ENCODE measurements around the gene MYZAP. TPM values are rescaled to one million over a fixed set of nuclear protein-coding genes. Genes with fewer than 3 reads are reported as not detected.

The MYZAP gene
- total RNA-seq, 1 experiment from 2014 or later: 0.68 TPM

GRCh38 chr15:57594479-57594878 is 2.8 kb downstream of the MYZAP start:
- H3K27me3 Mint-ChIP-seq (ENCODE audit: low read depth): peaks cover 38% of the 10 kb centered on the region
- TF ChIP-seq HMGA2 (CRISPR knock-in tag; IDR thresholded peaks at IDR 0.05): no peak
- TF ChIP-seq ERG (CRISPR knock-in tag; IDR thresholded peaks at IDR 0.05): no peak
- no peak for TF ChIP-seq ZNF396 (CRISPR knock-in tag; IDR thresholded peaks at IDR 0.05; ENCODE audit: borderline replicate concordance)
- TF ChIP-seq RORB (CRISPR knock-in tag; IDR thresholded peaks at IDR 0.05): no peak
- no peak for TF ChIP-seq ZNF232 (CRISPR knock-in tag; IDR thresholded peaks at IDR 0.05)
- TF ChIP-seq CBFB (CRISPR knock-in tag; IDR thresholded peaks at IDR 0.05; ENCODE audit: low read depth): no peak
- no peak for TF ChIP-seq GTF2I (CRISPR knock-in tag; conservative IDR thresholded peaks at IDR 0.05)
- no peak for TF ChIP-seq MLX (CRISPR knock-in tag; IDR thresholded peaks at IDR 0.05)
- no peak for TF ChIP-seq ZNF416 (CRISPR knock-in tag; IDR thresholded peaks at IDR 0.05)
- TF ChIP-seq TEAD1 (CRISPR knock-in tag; IDR thresholded peaks at IDR 0.05): no peak
- TF ChIP-seq IRF1 (CRISPR knock-in tag; IDR thresholded peaks at IDR 0.05): no peak
- TF ChIP-seq MYBL2 (CRISPR knock-in tag; IDR thresholded peaks at IDR 0.05): no peak
- TF ChIP-seq OVOL2 (CRISPR knock-in tag; IDR thresholded peaks at IDR 0.05; ENCODE audit: borderline replicate concordance): no peak
- no peak for TF ChIP-seq CTCF (IDR thresholded peaks at IDR 0.05)
- TF ChIP-seq USF1 (CRISPR knock-in tag; IDR thresholded peaks at IDR 0.05): no peak
- no peak for TF ChIP-seq PRDM15 (CRISPR knock-in tag; IDR thresholded peaks at IDR 0.05)
- no peak for TF ChIP-seq ZNF138 (CRISPR knock-in tag; conservative IDR thresholded peaks at IDR 0.05)
- no peak for TF ChIP-seq ATF6 (CRISPR knock-in tag; IDR thresholded peaks at IDR 0.05)
- no peak for TF ChIP-seq E2F4 (CRISPR knock-in tag; IDR thresholded peaks at IDR 0.05; ENCODE audit: borderline replicate concordance, low read depth)
- no peak for TF ChIP-seq STAT6 (CRISPR knock-in tag; conservative IDR thresholded peaks at IDR 0.05; ENCODE audit: low read depth)
- H3K4me3 Mint-ChIP-seq: no peak overlapping the region
- ChIA-PET POLR2A (no interaction called here), CTCF (no interaction called here)
- H3K9me3 Mint-ChIP-seq: no peaks in the 10 kb centered on the region
- DNase-seq (ENCODE audit: low spot score) (no peak), ATAC-seq (no peak)
- no peak overlapping the region for H3K27ac Mint-ChIP-seq
- H3K36me3 Mint-ChIP-seq: no peaks in the 10 kb centered on the region
- H3K4me1 Mint-ChIP-seq: peaks cover 19% of the 10 kb centered on the region
